Fibroblast of villous mesenchyme (primary cell): ENCODE results near the gene USP10. TPM values are rescaled to one million over a fixed set of nuclear protein-coding genes. Genes with fewer than 3 reads are reported as not detected.

ENCODE experiments used
- DNase-seq: peaks from one replicate; pipeline ENCODE4 v3.0.0-alpha.2; 2010; ENCODE audit warnings: low read depth
- H3K4me3 ChIP-seq: 2 replicates; pipeline ENCODE4 v1.5.1; 2011; ENCODE audit warnings: low read depth, mild to moderate bottlenecking, low read length
- CTCF ChIP-seq: IDR thresholded peaks from 2 replicates; pipeline ENCODE4 v1.5.1; 2012; ENCODE audit warnings: low read depth, mild to moderate bottlenecking, low read length; ENCODE audit not compliant: insufficient read depth
- total RNA-seq: library from RNA; depleted of rRNA; stranded (reverse); fragments of >200 nt; gene quantifications from 2 replicates; pipeline ENCODE4 v1.2.3, GENCODE V29; 2012

USP10 gene, protein sequence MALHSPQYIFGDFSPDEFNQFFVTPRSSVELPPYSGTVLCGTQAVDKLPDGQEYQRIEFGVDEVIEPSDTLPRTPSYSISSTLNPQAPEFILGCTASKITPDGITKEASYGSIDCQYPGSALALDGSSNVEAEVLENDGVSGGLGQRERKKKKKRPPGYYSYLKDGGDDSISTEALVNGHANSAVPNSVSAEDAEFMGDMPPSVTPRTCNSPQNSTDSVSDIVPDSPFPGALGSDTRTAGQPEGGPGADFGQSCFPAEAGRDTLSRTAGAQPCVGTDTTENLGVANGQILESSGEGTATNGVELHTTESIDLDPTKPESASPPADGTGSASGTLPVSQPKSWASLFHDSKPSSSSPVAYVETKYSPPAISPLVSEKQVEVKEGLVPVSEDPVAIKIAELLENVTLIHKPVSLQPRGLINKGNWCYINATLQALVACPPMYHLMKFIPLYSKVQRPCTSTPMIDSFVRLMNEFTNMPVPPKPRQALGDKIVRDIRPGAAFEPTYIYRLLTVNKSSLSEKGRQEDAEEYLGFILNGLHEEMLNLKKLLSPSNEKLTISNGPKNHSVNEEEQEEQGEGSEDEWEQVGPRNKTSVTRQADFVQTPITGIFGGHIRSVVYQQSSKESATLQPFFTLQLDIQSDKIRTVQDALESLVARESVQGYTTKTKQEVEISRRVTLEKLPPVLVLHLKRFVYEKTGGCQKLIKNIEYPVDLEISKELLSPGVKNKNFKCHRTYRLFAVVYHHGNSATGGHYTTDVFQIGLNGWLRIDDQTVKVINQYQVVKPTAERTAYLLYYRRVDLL
- total RNA-seq = 53.1 and 65.2 TPM in 2 replicates

- TF ChIP-seq CTCF = no peak
- peak within 1 kb of the TSS; percentile 90 for H3K4me3 ChIP-seq
- peak; percentile 69 for DNase-seq
Measured at GRCh38 chr16:84699712-84700445, at the start of gene USP10. Gene USP10 (plus strand): TSS chr16:84700000. CDS start chr16:84700091, 91 bp downstream.

- no peak overlapping the region for H3K4me3 ChIP-seq
- DNase-seq = peak; percentile 55
- no peak for TF ChIP-seq CTCF
Measured at GRCh38 chr16:84650062-84650991, 49.5 kb upstream of the USP10 start.

DNA sequence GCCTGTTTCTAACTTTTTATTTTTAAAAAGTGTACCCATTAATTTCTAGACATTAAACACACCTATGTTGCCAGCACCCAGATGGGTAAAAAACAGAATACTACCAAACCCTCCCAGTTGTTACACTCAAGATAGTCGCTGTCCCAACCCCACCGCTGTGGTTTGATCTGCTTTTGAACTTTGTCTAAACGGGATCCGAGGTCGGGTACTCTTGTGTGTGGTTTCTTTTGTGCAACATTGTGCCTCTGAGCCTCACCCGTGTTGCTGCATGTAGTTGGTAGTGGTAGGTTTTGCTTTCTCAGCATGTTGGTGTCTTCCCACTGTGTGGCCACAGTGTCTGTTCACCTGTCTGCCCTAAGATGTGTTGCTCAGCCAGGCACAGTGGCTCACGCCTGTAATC, 47.2 kb upstream of the USP10 start:
- DNase-seq = no peak
- no peak for TF ChIP-seq CTCF
- H3K4me3 ChIP-seq = no peak overlapping the region

- no peak for DNase-seq
- H3K4me3 ChIP-seq = no peak overlapping the region
- no peak for TF ChIP-seq CTCF
Measured at GRCh38 chr16:84654238-84654637, 45.6 kb upstream of the USP10 start.

DNA sequence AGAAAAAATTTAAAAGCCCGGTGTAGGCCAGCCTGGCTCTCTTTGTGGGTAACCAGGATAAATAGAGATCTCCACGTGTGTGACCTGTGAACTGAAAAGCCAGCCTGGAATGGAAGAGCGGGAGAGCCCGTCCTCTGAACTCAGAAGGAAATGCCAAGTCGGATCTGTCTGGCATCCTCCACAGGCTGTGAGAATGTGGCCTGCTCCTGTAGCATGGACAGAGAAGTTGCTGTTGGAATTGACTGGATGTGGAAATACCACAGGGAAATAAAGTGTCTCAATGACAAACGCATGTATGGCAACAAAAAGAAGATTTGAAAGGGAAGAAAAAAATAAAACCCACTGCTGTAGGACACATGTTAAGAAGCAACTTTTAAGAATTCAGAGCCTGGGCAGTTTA, 44.8 kb upstream of the USP10 start:
- TF ChIP-seq CTCF = no peak
- no peak overlapping the region for H3K4me3 ChIP-seq
- DNase-seq = no peak

GRCh38 chr16:84656649-84657048, 43.2 kb upstream of the USP10 start:
- DNase-seq = no peak
- TF ChIP-seq CTCF = no peak
- H3K4me3 ChIP-seq = no peak overlapping the region
